DMS79 (cell line): ENCODE data around the gene ZNF503.

Experiments
- DNase-seq: peaks from one replicate; lab custom pipeline; 2025; lab: John Stamatoyannopoulos, UW

Gene ZNF503

GRCh38 chr10:75431180-75432111 is 29.9 kb upstream of the ZNF503 start, which contains the start of gene LRMDA:
LRMDA (plus strand) TSS chr10:75431624.
- no peak for DNase-seq

- no peak for DNase-seq
These were observed 28.6 kb upstream of the ZNF503 start for GRCh38 chr10:75430000-75430763.

DNA sequence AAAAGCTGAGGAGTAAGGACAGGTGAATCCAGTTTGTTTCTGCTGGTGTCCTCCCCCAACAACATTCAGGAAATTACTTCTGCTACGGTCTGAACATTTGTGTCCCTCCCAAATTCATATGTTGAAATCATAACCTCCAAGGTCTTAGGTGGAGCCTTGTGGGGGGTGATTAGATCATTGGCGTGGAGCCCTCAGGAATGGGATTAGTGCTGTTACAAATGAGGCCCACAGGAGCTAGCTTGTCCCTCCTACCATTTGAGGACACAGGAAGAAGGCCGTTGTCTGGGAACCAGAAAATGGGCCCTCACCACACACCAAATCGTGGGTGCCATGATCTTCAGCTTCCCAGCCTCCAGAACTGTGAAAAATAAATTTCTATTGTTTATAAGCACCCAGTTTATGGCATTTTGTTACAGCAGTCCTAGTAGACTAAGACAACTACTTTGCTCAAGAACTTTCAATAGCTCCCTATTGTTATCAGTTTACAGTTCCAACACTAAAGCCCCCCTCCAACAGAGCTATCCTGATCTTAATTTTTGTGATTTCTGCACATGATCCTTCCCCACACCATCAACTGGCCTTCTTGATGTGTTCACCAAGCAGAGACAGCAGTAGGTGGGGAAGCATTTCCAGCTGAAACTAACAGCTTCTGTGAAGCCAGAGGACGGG is 27.7 kb upstream of the ZNF503 start:
- DNase-seq = no peak

- no peak for DNase-seq
These were observed 27.0 kb upstream of the ZNF503 start for GRCh38 chr10:75428434-75429158.

DNA sequence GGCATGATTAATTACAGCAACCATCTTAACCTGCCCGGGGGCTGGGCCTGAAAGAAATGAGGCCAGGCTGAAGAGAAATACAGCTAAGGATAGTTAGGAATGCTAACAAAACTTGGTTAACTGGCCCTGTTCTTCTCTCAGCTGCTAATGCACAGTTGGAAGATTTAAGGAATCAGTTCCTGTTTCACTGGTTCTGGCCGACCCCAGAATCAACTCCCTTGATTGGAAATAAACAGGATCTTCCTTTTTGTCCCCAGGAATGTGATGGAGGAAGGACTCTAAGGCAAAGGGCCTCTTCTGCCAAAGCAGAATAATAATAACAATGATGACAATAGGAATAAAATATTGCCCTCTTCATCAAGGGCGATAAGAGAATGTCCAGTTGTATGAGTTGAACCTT is 26.4 kb upstream of the ZNF503 start:
- no peak for DNase-seq

- DNase-seq = no peak
These were observed 25.3 kb upstream of the ZNF503 start for GRCh38 chr10:75426880-75427279.

DNA sequence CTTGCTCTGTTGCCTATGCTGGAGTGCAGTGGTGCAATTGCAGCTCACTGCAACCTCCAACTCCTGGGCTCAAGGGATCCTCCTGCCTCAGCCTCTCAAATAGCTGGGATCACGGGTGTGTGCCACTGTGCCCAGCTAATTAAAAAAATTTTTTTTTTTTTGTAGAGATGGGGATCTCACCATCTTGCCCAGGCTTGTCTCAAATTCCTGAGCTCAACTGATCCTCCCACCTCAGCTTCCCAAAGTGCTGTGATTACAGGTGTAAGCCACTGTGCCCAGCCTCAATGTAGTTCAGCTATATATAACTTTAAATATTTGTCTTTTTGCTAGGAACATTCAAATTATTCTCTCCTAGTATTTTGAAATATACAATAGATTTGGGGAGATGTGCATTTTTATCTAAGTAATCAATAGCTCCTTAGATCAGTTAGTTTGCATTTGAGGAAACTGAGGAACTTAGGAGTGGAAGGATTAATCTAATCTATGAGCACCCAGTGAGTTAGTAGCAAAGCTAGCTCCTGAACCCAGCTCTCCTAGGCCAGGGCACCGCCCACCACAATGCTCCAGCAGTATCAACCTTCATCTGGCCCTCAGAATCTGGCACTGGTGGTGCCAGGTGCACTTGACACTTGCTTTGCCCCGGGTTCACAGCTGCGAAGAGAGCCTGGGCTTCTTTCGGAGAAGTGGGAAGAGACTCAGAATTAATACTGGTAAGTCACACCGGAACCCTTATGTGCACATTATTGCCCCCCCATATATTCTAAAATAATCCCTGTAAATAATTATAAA is 23.9 kb upstream of the ZNF503 start:
- no peak for DNase-seq

- DNase-seq = no peak
These were observed 23.0 kb upstream of the ZNF503 start for GRCh38 chr10:75424571-75424970.

GRCh38 chr10:75422913-75423312 is 21.3 kb upstream of the ZNF503 start:
- DNase-seq = no peak

DNA sequence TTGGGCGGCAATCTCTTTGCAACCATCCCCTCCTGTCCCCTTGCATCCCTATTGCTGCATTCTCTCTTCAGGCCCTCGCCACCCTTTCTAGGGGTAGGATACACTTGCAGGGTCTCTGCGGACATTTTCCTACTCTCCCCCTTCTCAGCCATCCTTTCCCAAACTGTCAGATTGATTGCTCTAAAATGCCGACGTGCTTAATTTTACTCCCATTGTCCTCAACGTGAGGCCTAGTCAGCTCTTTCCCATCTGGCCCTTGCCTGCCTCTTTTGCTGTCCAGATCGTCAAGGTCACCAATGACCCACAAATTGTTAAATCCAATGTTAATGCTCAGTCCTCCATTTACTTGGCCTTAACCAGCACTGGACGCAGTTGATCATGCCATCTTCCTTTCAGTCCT is 17.1 kb upstream of the ZNF503 start:
- DNase-seq = no peak

DNA sequence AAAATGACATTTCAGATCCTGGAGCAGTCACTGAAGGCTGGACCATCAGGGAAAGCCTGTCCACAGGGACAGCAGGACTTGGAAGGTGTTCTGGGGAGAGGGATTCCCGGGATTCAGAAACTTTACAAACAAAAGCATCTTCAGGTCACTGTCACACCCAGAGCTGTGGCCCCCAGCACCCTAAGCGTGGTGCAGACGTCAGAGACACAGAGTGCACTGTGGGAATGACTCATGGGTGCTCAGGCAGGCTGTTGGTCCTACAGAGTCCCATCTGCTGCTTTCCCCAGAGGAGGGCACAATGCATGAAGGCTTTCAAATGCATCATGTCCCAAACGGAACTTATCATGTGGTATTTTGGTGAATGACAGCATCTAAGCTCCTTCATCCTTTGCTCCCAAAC is 16.7 kb upstream of the ZNF503 start:
- no peak for DNase-seq

- DNase-seq = peak; percentile 30
These were observed 16.0 kb upstream of the ZNF503 start for GRCh38 chr10:75417522-75417927.

DNA sequence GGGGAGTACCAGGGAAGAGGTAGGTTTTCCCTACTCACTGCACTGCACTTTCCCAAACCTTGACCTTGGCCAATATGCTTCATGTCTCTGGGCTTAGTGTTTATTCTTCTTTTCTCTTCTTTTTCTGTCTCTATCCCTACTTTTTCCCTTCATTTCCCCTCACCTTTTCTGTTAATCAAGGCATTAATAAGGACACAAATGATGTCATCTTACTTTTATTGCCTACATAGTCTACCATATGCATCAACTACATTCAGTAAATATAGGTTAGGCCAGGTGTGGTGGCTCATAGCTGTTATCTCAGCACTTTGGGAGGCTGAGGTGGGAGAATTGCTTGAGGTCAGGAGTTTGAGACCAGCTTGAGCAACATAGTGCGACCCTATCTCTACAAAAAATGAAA is 13.0 kb upstream of the ZNF503 start:
- DNase-seq = no peak

GRCh38 chr10:75410132-75411005 is 8.8 kb upstream of the ZNF503 start:
- DNase-seq = no peak

DNA sequence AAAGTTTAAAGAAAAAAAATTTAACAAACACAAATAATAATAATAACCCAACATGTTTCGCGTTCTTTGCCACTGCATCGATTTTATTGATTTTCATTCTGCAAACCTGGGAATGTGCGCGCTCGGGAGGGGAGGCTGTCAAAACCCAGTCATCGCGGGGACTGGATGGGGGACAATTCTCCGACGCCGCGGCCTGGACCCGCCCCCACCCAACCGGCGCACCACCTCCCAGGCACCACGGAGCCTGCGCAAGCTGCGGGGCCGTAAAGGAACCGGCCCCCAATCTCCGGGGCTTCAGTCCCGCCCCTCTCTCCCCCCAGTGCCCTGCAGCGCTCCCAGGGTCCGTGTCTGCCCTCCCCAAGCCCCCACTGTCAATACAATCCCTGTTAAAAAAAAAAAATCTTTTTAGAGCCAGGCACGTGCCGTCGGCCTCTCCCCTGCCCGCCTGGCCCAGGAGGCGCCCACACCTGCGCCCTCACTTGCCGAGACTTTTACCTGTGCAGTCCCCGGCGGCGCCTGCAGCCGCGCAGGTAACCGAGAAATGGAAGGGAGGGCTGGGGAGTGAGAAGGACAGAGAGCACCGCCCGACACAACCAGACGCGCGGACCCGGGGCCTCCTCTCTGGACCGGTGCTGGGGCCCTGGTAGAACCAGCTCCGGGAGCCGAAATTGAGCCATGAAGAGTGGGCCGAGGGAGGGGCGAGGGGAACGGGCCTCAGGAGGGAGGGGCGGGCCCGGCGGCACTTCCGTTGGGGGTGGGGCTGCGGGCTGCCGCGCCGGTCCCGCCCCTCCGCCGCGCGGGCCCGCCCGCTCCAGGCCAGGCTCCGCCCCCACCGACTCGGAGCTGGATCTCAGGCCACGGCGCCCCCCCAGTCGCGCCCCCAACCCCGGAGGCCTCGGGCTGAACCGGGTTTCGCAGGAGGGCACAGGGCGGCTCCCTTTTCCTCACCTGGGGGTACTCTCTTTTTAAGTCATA is 7.6 kb upstream of the ZNF503 start:
- DNase-seq = no peak

DNA sequence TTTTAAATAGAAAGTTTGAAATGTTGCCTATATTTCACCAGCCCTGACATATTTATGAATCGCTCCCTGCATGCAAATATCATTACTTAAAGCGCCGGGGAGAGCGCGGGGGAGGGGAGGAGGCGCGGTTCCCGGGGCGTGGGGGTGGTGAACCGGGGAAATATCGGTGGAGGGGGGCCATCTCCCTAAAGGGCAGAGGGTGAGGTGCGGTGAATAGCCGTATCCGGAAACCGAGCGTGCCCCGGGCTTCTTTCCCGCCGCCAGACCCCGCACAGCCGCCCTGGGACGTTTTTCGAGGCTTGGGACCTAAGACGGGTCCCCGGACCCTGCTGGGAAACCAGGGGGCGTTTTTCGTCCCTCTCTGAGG is 6.9 kb upstream of the ZNF503 start:
- no peak for DNase-seq

- DNase-seq = no peak
These were observed 6.3 kb upstream of the ZNF503 start for GRCh38 chr10:75407713-75408508.

GRCh38 chr10:75407224-75407712 is 5.7 kb upstream of the ZNF503 start:
- DNase-seq = no peak
